ENCODE measurements around the gene CREB1.

GRCh38 chr2:207505171-207505570 is 24.6 kb upstream of the CREB1 start:
- no peak for TF ChIP-seq POLR2AphosphoS5 (IDR thresholded peaks at IDR 0.05; ENCODE audit: insufficient read depth, low read depth, low read length)
- no peak for TF ChIP-seq CTCF (IDR thresholded peaks at IDR 0.05; ENCODE audit: extremely low read depth in 1 of 2, insufficient read depth in 1 of 2, low read depth in 1 of 2, low read length in 2 of 2)
- no peak for TF ChIP-seq POLR2A (IDR thresholded peaks at IDR 0.05; ENCODE audit: low read depth, low read length)
- TF ChIP-seq EZH2 (IDR thresholded peaks at IDR 0.05; ENCODE audit: borderline replicate concordance, low read depth, low read length, severe bottlenecking), result no peak
